Sigmoid colon (tissue), 3 donors: ENCODE results near the gene PRG2.

Experiments
- CTCF ChIP-seq, 4 experiments: fragments of 450-650 bp in 3 of 4; fragments of 200-600 bp in 1 of 4; IDR thresholded peaks; one replicate each; pipeline ENCODE4 v1.5.1; 2016 to 2019; ENCODE audit warnings: antibody characterized with exemption in 4 of 4, mild to moderate bottlenecking in 3 of 4, moderate library complexity in 2 of 4
- POLR2A ChIP-seq, 2 donors: fragments of 450-650 bp; IDR thresholded peaks; one replicate each; pipeline ENCODE4 v1.6.1; 2016; ENCODE audit warnings: antibody characterized with exemption in 2 of 2, mild to moderate bottlenecking in 2 of 2, moderate library complexity in 2 of 2

DNA sequence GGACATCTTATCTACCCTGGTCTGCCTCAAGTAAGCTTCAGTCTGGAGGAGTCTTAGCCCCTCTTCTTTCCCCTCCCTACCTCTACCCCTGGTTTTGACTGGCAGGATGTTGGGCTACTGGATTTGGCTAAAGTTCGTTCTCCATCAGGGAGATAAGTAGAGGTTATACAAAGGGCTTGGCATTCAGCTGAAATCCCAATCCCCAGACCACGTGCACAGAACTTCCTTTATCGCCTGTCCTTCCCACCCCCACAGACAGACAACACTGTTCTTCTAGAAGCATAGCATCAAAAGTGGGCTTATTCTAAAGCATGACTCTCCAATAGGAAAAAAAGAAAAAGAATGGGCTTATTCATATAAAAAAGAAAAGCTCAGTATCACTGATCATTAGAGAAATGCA lies 17.3 kb downstream of the PRG2 start:
- TF ChIP-seq POLR2A (IDR thresholded peaks at IDR 0.05) (no peak), CTCF (IDR thresholded peaks at IDR 0.05) (no peak)
